Glomerular visceral epithelial cell (primary cell): ENCODE results near the gene NTMT1.
A peak's percentile ranks its signal among the peaks of the same experiment; 100 is the strongest.
"Not testable (repeated sequence)": the region's sequence is repeated elsewhere in the genome, so short reads cannot be mapped to it uniquely, and the experiment has no call there.

Source experiments
- DNase-seq: peaks from one replicate; pipeline ENCODE4 v3.0.0-alpha.2; 2016; ENCODE audit errors: extremely low spot score

NTMT1 gene

GRCh38 chr9:129626079-129626624, at the start of gene NTMT1:
NTMT1 (plus strand) TSS chr9:129626163; CDS start chr9:129632704, 6,541 bp downstream.
- peak; percentile 84 for DNase-seq

- peak; percentile 22 for DNase-seq
Measured at GRCh38 chr9:129576546-129577543, 49.1 kb upstream of the NTMT1 start.

GRCh38 chr9:129579294-129579693, 46.7 kb upstream of the NTMT1 start:
- no peak for DNase-seq

GRCh38 chr9:129580211-129580915, 45.6 kb upstream of the NTMT1 start:
- peak; percentile 71 for DNase-seq

- no peak for DNase-seq
Measured at GRCh38 chr9:129581505-129582189, 44.3 kb upstream of the NTMT1 start.

GRCh38 chr9:129582855-129583254, 43.1 kb upstream of the NTMT1 start:
- no peak for DNase-seq

GRCh38 chr9:129583308-129584038, 42.5 kb upstream of the NTMT1 start:
- DNase-seq = no peak

- DNase-seq = peak; percentile 62
Measured at GRCh38 chr9:129584136-129584535, 41.8 kb upstream of the NTMT1 start.

GRCh38 chr9:129585352-129585751, 40.6 kb upstream of the NTMT1 start:
- no peak for DNase-seq

- DNase-seq = no peak
Measured at GRCh38 chr9:129586245-129586644, 39.7 kb upstream of the NTMT1 start.

GRCh38 chr9:129586685-129587084, 39.3 kb upstream of the NTMT1 start:
- DNase-seq = no peak

- DNase-seq = no peak
Measured at GRCh38 chr9:129587487-129588262, 38.3 kb upstream of the NTMT1 start.

GRCh38 chr9:129590466-129590865, 35.5 kb upstream of the NTMT1 start:
- no peak for DNase-seq

GRCh38 chr9:129591916-129592315, 34.0 kb upstream of the NTMT1 start:
- DNase-seq = no peak

- DNase-seq = not testable (repeated sequence)
Measured at GRCh38 chr9:129592790-129593189, 33.2 kb upstream of the NTMT1 start.

- no peak for DNase-seq
Measured at GRCh38 chr9:129594632-129595031, 31.3 kb upstream of the NTMT1 start.

GRCh38 chr9:129595311-129595741, 30.6 kb upstream of the NTMT1 start:
- no peak for DNase-seq

- DNase-seq = no peak
Measured at GRCh38 chr9:129595903-129596540, 29.9 kb upstream of the NTMT1 start.

GRCh38 chr9:129596541-129597331, 29.2 kb upstream of the NTMT1 start:
- DNase-seq = no peak
